ENCODE data around the gene RPS3A. TPM values are rescaled to one million over a fixed set of nuclear protein-coding genes. Genes with fewer than 3 reads are reported as not detected.

RPS3A gene
- polyA plus RNA-seq, 1 donor from 2014 or later, result 4,982 TPM

Small RNA genes lying within 50 kb of the gene (small RNA-seq; reads per million reads assigned to genes)
- gene SNORD73A (0 reads per million in 3 experiments), gene SNORD73B (0 to 6.0 (median 0.97) reads per million in 3 experiments)

Other genes starting within 250 kb of the RPS3A start
- 7.1 and 12.6 TPM in 2 replicates for gene LRBA, start 84.3 kb upstream of the RPS3A start, polyA plus RNA-seq
- not detected in 2 replicates for gene PRSS48, start 177.5 kb downstream of the RPS3A start, polyA plus RNA-seq
- 0.46 and 0.64 TPM in 2 replicates for gene SH3D19, start 226.0 kb downstream of the RPS3A start, polyA plus RNA-seq

Measured in neural cell (in vitro differentiated cells).